NCI-H1417 (cell line): Measurements from ENCODE around the gene ADK.

Source experiments
- DNase-seq, 3 experiments: peaks; one replicate each; lab custom pipeline; 2025; lab: John Stamatoyannopoulos, UW

ADK gene

DNA sequence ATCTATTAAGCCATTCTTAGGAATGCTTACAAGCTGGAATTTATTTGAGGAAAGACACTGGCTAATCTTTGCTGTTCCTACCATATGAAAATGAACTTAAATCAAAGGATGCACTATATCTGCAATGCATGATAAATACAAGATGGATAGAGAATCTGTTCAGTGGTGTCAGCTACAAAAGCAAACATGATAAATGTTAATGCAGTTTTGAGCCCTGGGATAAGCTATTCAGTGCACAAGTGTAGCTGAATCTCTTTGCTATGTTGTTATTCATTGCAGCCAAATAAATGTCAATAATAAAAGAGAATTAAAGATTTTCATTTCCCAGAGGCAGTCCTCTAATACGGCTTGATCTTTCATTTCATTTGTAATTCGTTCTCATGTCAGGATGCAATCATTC, 451.6 kb downstream of the ADK start:
- no peak for DNase-seq

DNA sequence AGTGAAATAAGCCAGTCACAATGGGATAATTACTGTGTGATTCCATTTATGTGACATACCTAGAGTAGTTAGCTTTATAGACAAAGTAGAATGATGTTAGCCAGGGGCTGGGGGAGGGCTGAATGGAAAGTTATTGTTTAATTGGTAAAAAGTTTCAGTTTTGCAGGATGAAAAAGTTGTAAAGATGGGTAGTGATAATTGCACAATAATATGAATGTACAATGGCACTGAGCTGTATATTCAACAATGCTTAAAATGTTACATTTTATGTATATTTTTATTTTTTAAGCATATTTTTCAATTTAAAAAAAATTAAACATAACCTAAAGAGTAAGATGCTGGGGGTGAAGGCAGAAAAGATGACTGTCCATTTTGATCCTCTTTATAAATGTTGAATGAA, 459.3 kb downstream of the ADK start:
- no peak for DNase-seq

GRCh38 chr10:74612195-74612594, 461.2 kb downstream of the ADK start:
- no peak for DNase-seq

GRCh38 chr10:74620626-74621025, 469.6 kb downstream of the ADK start:
- no peak for DNase-seq

GRCh38 chr10:74623786-74624185, 472.8 kb downstream of the ADK start:
- no peak for DNase-seq

GRCh38 chr10:74624501-74624900, 473.5 kb downstream of the ADK start:
- DNase-seq, result no peak

GRCh38 chr10:74628136-74628535, 477.1 kb downstream of the ADK start:
- no peak for DNase-seq

- no peak for DNase-seq
Measured at GRCh38 chr10:74634995-74635536, 484.0 kb downstream of the ADK start.

DNA sequence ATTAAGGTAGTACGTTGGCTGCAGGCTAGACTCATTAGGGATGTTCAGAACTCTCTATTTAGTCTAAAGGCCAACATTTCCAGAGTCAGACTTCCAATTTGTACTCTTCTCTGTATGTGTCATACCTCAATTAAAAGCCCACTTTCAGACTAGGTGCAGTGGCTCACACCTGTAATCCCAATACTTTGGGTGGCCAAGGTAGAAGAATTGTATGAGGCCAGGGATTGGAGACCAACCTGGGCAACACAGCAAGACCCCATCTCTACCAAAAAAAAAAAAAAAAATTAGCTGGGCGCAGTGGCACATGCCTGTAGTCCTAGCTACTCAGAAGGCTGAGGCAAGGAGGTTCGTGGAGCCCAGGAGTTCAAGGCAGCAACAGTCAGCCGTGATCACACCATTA, 484.6 kb downstream of the ADK start:
- DNase-seq, result no peak

- DNase-seq, result no peak
Measured at GRCh38 chr10:74637685-74638084, 486.7 kb downstream of the ADK start.

GRCh38 chr10:74640134-74640921, 489.3 kb downstream of the ADK start:
- DNase-seq, result peak in 2 of 3 experiments; percentile 20 to 41

DNA sequence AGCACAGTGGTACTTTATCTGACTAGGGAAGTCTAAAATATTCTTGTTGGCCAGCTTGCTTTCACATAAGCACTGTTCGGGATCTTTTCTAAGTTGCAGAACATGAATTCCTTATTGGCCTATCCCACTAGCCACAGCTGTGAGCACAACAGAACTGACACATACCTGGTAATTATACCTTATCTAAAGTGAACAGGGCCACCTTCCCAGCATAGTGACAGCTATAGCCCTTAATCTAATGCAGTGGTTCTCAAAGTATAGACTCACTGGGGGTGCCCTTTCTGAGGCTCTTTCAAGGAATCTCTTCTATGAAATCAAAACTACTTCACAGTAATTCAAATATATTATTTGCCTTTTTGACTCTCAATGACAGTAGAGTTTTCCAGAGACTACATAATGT, 490.6 kb downstream of the ADK start:
- peak in 1 of 3 experiments; percentile 2 for DNase-seq

- no peak for DNase-seq
Measured at GRCh38 chr10:74642901-74643595, 492.0 kb downstream of the ADK start.

DNA sequence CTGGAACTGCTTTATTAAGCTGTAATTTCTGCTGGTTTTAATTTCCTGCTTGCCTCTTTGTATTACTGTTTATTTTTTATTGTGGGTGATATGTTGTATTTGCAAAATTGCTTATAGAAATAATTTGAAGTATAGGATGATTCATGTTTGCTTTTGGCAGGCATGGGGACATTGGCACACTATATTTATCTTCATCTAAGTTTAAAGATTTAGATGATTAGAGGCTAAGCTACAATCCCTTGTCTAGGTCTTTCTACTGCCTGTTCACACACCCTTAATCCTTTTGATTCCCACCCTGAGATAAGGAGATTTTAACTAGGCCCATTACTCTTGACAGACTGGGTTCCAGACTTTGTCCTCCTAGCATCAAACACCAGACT, 492.6 kb downstream of the ADK start:
- DNase-seq, result no peak

GRCh38 chr10:74644738-74645137, 493.7 kb downstream of the ADK start:
- no peak for DNase-seq

GRCh38 chr10:74645692-74646091, 494.7 kb downstream of the ADK start:
- peak in 2 of 3 experiments; percentile 5 to 12 for DNase-seq

DNA sequence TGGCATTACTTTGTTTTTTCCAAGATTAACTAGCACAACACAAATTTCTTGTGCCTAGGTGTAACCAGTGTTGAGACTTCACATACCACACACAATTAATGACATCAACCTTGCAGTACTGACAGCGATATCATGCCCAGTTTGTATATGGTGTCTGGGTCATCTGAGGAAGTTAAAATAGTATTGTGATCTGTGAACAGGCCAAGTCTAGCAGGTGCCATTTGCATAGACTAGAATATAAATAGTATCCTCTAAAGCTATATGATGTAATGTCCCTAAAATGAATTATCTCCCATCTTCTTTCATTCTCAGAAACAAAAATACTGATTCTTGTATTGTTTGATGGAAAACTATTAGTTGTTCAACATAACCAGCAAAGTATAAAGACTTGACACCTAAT, 499.6 kb downstream of the ADK start:
- DNase-seq, result no peak

DNA sequence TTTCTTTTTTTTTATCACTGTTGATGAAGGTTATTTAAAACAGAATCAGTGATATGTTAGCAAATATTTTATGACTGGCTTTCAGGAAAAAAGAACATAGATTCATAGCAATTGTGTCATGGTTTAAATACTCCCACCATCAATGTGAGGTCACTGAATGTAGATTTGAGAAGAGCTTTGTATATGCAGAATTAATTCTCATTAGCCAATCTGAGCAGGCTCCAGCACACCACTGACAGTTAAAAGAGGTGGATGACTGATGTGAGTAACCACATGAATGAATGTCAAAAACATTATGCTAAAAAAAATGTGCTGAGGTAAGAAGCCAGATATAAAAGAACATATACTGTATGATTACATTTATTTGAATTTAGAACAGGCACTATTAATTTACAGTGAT, 500.5 kb downstream of the ADK start:
- DNase-seq, result no peak

DNA sequence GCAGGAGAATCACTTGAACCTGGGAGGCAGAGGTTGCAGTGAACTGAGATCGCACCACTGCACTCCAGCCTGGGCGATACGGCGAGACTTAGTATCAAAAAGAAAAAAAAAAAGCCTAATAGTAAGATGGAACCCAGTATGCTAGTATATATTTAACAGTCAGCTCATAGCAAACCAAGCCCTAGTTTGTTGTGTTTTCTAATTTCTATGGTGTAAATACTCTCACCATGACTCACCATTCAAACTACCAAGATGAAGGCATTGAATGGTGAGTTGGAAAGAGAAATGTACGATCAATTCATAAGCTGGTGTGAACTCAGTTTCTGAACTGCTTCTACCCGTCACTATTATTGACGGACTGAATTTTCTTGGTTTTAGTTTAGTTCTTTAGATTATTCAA, 501.6 kb downstream of the ADK start:
- DNase-seq, result no peak

DNA sequence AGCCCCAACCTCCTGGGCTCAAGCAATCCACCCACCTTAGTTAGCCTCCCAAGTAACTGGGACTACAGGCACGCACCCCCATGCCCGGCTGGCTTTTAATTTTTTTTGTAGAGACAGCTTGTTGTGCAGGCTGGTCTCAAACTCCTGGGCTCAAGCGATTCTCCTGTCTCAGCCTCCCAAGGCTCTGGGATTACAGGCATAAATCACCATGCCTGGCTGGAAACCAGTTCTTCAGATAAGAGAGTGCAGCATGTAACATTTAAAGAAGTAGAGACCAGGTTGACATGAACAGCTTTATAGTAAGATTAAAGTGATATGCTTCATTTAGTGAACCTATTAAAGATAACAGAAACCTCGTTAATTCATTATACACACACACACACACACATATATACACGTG, 507.5 kb downstream of the ADK start:
- no peak for DNase-seq

DNA sequence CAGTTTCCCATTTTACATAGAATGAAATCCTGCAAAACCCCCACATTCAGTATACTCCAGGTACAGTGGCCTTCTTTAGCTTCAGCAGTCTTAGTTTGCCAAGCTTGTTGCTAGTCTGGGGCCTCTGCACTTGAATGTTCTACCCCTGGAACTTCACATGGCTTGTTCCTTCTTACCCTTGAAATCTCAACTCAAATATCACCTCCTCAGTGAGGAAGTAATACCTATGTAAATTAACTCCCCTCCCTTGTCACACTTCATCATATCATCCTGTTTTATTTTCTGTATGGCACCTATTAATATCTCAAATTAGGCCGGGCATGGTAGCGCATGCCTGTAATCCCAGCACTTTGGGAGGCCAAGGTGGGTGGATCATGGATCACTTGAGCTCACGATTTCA, 511.6 kb downstream of the ADK start:
- no peak for DNase-seq

DNA sequence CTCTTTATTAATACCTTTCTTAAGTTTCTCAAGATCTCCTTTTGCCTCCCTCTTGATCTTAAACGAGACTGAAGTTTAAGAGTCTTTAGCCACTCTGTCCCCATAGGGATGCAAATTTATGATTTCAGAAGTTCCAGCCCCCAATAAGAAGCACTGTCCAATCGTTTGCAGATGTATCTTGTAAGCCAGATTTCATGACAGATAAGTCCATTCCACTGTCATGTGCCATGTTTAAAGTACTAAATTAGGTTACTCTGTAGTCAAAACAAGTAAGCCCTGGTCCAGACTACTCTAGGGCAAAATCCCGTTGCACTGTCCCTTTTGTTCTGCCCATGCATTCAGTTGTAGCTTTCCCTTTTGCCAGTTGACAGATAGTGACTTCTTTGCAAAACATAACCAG, 518.2 kb downstream of the ADK start:
- DNase-seq, result no peak

- no peak for DNase-seq
Measured at GRCh38 chr10:74671716-74672115, 520.7 kb downstream of the ADK start.
